Left renal pelvis (tissue), 4 donors: ENCODE results near the gene ESYT1. TPM values are rescaled to one million over a fixed set of nuclear protein-coding genes. Genes with fewer than 3 reads are reported as not detected.
"Not testable (repeated sequence)": the region's sequence is repeated elsewhere in the genome, so short reads cannot be mapped to it uniquely, and the experiment has no call there.

ENCODE experiments used
- DNase-seq, 4 donors: peaks; one replicate each; pipeline ENCODE4 v3.0.0-alpha.2; 2013; ENCODE audit warnings: low read depth in 4 of 4, low spot score in 3 of 4
- polyA plus RNA-seq, 4 donors: library from polyadenylated mRNA; unstranded; fragments of 120-200 nt; gene quantifications; one replicate each; pipeline ENCODE4 v1.2.1, GENCODE V29; 2013; ENCODE audit not compliant: insufficient read length in 4 of 4

ESYT1 gene
- polyA plus RNA-seq, 4 donors, result 66.2 to 79.3 (median 74.2) TPM

- DNase-seq, result no peak
These were observed 27.3 kb downstream of the ESYT1 start for GRCh38 chr12:56155256-56155845.

GRCh38 chr12:56156464-56157200 lies 28.6 kb downstream of the ESYT1 start:
- not testable (repeated sequence) for DNase-seq

- peak; percentile 72 to 86 (median 80) for DNase-seq
These were observed 29.3 kb downstream of the ESYT1 start for GRCh38 chr12:56157201-56158028.

DNA sequence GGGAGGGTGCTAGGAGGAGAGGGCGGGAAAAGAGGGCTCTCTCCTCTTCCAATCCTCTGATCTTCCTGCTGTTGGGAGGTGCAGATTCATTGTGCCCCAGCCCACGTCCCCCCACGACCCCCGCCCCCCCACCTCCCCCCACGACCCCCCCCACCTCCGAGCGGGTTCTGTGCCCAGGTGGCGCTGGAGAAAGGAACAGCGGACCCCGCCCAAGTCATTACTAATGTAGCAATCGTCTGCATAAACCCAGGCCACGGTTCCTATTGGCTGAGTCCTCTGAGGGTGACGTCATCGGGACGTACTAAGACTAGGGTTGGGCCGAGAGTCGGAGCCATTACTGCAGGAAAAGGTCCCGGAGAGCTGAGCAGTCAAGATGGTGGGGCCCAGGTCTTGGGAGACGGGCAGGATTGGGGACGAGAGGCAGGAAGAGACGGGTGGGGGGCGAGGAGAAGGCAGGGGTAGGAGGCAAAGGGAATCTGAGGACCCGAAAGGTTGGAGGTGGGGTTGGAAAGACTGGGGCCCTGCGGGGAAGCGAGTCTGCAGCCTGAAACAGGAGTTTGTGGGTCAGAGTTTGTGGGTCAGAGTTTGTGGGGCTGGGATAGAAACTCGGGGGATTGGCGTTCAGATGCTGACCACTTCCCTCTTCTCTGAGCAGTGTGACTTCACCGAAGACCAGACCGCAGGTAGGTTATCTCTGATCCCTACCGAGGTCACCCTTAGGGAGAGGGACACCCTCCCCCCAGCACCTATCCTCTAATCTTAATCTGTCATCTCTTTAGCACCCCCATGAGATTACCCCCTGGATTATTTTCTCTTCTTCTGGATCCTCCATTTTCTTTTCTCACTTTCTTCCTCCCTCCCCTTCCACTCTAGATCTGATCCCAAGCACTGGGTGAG lies 30.2 kb downstream of the ESYT1 start, which contains the start of gene MYL6:
TSS of gene MYL6 (plus strand) at position 331 of the 897 bp plus-strand sequence. CDS start at position 374, 43 bp downstream.
- peak; percentile 95 to 98 (median 96) for DNase-seq

GRCh38 chr12:56158926-56159461 lies 30.9 kb downstream of the ESYT1 start:
- peak in 2 of 4 donors; percentile 38 to 41 for DNase-seq

- no peak for DNase-seq
These were observed 31.6 kb downstream of the ESYT1 start for GRCh38 chr12:56159482-56160192.

DNA sequence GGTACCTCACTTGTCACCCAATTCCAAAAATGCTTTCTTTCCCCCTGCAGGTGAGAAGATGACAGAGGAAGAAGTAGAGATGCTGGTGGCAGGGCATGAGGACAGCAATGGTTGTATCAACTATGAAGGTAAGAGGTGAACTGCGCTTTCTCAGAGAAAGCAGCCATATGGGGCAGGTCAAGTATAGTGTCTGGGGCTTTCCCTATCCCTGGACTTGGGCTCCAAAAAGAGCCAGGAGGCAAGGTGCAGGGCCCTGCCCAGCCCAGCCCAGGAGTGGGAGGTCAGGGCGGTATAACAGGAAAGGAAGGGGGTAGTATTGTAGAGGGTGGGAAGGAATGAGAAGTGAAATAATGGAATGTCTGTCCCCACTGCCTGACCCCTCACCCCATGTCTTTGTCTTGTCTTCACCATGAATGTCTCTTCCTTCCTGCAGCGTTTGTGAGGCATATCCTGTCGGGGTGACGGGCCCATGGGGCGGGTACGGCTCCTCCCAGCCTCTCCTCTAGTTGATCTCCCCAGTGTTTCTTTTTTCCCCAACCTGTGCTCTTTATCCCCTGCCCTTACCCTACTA lies 32.2 kb downstream of the ESYT1 start:
- DNase-seq, result no peak

- DNase-seq, result no peak
These were observed 33.0 kb downstream of the ESYT1 start for GRCh38 chr12:56160894-56161689.

- DNase-seq, result no peak
These were observed 33.8 kb downstream of the ESYT1 start for GRCh38 chr12:56161690-56162351.

- no peak for DNase-seq
These were observed 34.6 kb downstream of the ESYT1 start for GRCh38 chr12:56162468-56163290.

- DNase-seq, result no peak
These were observed 35.7 kb downstream of the ESYT1 start for GRCh38 chr12:56163533-56164344.

- no peak for DNase-seq
These were observed 36.3 kb downstream of the ESYT1 start for GRCh38 chr12:56164345-56164729.

DNA sequence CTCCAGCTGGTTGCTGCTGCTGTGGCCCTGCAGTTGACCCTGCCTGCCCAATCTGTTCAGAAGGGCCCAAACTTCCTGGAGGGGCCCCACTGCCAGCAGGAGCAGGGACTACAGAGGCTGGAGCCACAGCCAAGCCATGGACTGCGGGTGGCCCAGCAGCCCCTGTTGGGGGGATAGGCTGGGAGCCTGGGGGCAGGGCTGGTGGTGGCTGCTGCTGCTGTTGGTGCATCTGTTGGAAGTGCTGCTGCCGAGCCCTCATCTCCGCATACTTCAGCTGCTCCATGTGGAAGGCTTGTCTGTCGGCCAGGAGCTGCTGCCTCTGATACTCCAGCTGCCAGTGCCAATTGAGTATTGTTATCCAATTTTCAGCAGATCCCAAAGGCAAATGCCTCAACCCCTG lies 37.3 kb downstream of the ESYT1 start:
- DNase-seq, result no peak

GRCh38 chr12:56169229-56169759 lies 41.2 kb downstream of the ESYT1 start:
- DNase-seq, result no peak

DNA sequence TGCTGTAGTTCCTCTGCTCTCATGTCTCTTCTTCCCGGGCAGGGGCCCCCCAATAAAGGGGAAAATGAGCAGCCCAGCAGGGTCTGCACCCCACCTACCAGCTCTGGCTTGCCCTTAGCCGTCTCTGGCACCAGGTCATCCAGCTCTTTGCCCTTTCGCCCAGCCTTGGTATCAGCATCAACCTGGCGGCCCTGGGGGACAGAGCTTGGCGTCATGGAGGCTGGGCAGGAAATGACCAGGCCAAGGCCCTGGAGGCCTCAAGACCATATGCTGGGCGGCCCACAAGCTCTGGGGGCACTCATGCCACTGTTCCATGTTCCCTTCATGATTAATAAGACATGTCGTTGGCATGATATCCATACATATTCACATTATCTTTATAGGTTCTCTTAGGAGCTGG lies 44.8 kb downstream of the ESYT1 start:
- DNase-seq, result no peak

DNA sequence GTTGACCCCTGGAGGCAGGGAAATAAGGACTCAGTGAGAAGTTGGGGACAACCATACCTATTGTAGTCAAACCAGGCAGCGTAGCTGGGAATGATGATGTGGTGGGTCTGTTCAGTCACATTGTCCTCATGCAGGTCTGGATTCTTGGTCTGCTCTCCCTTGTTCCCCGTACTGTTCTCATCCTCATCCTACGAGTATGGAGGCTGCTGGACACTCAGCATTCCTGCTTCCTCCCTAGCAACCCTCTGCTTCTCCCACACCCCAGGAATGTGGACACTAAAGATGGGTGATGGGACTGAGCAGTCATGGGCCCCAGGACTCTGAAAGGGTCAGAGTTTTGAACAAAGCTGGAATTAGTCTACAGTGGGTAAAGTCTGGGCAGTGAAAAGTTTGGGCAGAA lies 50.3 kb downstream of the ESYT1 start:
- no peak for DNase-seq
